ENCODE measurements around the gene SPATA31D4.

DNA sequence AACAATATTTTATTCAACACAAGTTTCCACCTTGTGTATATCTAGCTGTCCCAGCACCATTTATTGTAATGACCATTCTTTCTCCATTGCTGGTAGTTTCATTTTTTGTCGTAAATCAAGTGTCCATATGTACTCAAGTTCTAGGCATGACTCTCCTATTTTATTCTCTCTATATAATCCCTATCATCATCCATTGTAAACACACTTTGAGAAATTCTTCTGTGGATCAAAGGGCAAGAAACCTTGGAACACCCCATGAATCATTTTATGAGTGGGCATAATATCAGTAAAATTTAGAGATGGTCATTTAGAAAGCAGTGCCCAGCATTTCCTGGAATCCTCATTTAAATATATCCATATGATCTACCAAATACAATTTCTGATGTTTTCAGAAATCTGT is 35.8 kb upstream of the SPATA31D4 start:
- TF ChIP-seq, protein P1, sequence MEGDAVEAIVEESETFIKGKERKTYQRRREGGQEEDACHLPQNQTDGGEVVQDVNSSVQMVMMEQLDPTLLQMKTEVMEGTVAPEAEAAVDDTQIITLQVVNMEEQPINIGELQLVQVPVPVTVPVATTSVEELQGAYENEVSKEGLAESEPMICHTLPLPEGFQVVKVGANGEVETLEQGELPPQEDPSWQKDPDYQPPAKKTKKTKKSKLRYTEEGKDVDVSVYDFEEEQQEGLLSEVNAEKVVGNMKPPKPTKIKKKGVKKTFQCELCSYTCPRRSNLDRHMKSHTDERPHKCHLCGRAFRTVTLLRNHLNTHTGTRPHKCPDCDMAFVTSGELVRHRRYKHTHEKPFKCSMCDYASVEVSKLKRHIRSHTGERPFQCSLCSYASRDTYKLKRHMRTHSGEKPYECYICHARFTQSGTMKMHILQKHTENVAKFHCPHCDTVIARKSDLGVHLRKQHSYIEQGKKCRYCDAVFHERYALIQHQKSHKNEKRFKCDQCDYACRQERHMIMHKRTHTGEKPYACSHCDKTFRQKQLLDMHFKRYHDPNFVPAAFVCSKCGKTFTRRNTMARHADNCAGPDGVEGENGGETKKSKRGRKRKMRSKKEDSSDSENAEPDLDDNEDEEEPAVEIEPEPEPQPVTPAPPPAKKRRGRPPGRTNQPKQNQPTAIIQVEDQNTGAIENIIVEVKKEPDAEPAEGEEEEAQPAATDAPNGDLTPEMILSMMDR (IDR thresholded peaks at IDR 0.05; ENCODE audit: low read depth, low read length), result no peak
- TF ChIP-seq EZH2phosphoT487 (IDR thresholded peaks at IDR 0.05; ENCODE audit: low read depth), result no peak
